Suprapubic skin (tissue), 4 donors: ENCODE results near the gene SNRPD3.

Experiments
- CTCF ChIP-seq, 2 donors: fragments of 200-600 bp in 1 of 2; fragments of 450-650 bp in 1 of 2; sonication (generic) in 1 of 2; IDR thresholded peaks; one replicate each; pipeline ENCODE4 v1.5.1; 2016 to 2019; ENCODE audit warnings: antibody characterized with exemption in 2 of 2, mild to moderate bottlenecking in 1 of 2, moderate library complexity in 1 of 2
- POLR2A ChIP-seq, 2 donors: fragments of 450-650 bp; IDR thresholded peaks; one replicate each; pipeline ENCODE4 v1.6.1; 2017; ENCODE audit warnings: antibody characterized with exemption in 2 of 2, mild to moderate bottlenecking in 2 of 2, moderate library complexity in 2 of 2
- POLR2AphosphoS5 ChIP-seq, 3 donors: sonication (generic); formaldehyde crosslinking; IDR thresholded peaks; one replicate each; pipeline ENCODE4 v1.6.1; 2017; ENCODE audit warnings: antibody characterized with exemption in 3 of 3

GRCh38 chr22:24550028-24550901, 5.5 kb upstream of the SNRPD3 start:
- TF ChIP-seq CTCF (IDR thresholded peaks at IDR 0.05) (no peak), POLR2AphosphoS5 (IDR thresholded peaks at IDR 0.05) (no peak), POLR2A (IDR thresholded peaks at IDR 0.05) (no peak)
